ENCODE measurements around the gene NLN. TPM values are rescaled to one million over a fixed set of nuclear protein-coding genes. Genes with fewer than 3 reads are reported as not detected.
A peak's percentile ranks its signal among the peaks of the same experiment; 100 is the strongest.
"Not testable (repeated sequence)": the region's sequence is repeated elsewhere in the genome, so short reads cannot be mapped to it uniquely, and the experiment has no call there.

The NLN gene
- total RNA-seq, result 47.1 TPM

DNA sequence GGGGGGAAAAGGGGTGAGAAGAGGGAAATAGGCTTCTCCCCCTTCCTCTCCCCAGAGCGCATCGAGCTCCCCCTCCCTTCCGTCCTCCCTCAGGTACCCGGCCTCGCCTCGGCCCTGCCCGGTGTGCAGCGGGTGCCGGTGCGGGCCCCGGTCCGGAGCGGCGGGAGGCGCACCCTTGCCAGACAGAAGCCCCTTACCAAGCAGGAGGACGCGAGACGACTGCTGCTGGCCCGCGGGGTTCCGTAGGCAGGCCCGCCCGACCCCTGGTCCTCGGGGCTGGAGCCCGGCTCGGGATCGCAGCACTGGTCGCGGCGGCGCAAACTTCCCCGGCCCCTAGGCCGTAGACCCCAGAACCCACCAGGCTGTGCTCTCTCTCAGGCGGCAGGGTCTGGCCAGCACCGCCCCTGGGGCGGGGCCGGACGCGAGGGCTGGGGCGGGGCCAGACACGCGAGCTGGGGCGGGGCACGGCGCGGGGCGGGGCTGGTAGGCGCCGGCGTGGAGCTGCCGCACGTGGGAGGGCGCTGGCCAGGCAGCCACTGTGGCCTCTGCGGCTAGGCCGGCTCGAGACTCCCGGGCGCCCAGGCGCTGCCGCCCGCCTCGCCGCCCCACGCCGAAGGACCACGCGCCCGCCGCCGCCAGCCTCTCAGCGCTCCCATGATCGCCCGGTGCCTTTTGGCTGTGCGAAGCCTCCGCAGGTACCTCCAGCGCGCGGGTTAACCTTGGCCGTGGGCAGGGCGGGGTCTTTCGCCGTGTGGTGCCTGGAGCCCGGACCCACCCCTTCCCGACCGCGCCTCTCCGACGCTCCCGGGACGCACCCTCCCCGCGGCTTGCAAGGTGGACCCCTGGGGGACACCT lies at the start of gene NLN, which contains the start of gene SGTB:
NLN (plus strand) TSS at position 486 of the 855 bp plus-strand sequence; CDS start at position 655, 169 bp downstream.
SGTB (minus strand) TSS at position 390 of the 855 bp plus-strand sequence. CDS start 1,302 bp downstream, outside the sequence.
- DNase-seq (ENCODE audit: low spot score), result peak; percentile 92
- peak; percentile 93 for ATAC-seq

DNA sequence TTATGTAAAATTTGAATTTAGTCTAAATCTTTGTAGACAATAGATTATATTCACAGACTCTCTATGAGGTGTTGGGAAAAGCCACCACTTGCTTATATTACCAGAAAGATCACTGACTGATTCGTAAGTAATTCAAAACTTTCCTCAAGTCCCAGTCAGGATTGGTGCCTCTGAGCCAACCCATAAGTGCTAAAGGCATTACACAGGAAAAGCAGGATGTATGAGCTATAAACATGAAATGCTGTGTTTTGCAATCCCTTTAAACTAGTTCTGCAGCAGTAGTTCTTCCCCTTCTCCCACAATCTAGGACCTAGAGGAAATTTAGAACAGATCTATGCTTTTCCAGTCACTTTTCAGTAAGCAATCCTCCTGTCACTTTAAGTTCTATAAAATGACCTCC lies 49.2 kb upstream of the NLN start:
- no peak for ATAC-seq
- no peak for DNase-seq (ENCODE audit: low spot score)

- ATAC-seq, result no peak
These were observed 47.3 kb upstream of the NLN start for GRCh38 chr5:65674749-65675148.

GRCh38 chr5:65676056-65676455 lies 45.9 kb upstream of the NLN start:
- not testable (repeated sequence) for ATAC-seq; DNase-seq (ENCODE audit: low spot score)

More at GRCh38 chr5:65674749-65675148, 47.3 kb upstream of the NLN start:
- no peak for DNase-seq (ENCODE audit: low spot score)

DNA sequence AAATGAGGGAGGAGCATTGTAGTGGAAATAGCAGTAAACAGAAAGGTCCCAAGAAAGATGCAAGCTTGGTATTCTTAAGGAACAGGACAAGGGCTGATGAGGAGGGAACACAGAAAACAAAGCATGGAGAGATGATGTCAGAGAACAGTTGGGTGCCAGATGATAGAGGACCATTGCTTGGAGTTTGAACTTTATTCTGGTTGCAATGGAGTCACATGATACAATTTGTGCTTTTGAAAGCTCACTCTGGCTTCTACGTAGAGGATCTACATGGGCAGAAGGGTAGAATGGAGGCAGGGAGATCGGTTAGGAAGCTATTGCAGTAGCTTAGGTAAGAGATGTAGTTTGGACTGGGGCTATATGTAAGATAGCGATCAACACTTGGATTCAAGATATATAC lies 39.9 kb upstream of the NLN start:
- DNase-seq (ENCODE audit: low spot score) (no peak), ATAC-seq (peak; percentile 52)

GRCh38 chr5:65693121-65693520 lies 28.9 kb upstream of the NLN start:
- DNase-seq (ENCODE audit: low spot score) (no peak), ATAC-seq (no peak)

DNA sequence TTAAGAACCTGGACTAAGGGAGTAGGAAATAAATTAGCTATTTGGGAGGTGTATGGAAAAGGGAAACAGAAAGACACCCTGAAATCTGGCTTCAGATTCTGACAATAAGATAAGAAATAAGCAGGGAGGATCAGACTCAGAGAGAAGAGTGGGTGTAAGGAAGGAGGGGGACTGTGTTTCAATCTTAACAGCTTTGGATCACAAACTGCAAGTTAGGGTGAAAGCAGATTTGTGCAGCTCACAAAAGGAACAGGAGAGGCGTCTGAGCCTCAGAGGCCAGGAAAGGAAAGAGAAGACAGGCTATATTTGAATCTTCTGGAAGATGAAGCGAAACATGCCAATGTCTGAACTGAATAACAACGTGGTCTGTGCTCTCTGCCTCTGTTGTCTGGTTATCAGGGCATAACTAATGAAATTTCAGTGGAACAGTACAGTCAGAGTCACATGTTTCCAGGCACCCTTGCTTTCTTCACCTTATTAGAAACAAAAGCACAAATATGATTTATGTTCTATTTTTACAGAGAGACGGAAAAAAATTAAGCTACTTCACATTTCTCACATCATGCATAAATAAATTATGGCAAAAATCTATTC lies 26.7 kb upstream of the NLN start:
- ATAC-seq, result no peak
- no peak for DNase-seq (ENCODE audit: low spot score)

DNA sequence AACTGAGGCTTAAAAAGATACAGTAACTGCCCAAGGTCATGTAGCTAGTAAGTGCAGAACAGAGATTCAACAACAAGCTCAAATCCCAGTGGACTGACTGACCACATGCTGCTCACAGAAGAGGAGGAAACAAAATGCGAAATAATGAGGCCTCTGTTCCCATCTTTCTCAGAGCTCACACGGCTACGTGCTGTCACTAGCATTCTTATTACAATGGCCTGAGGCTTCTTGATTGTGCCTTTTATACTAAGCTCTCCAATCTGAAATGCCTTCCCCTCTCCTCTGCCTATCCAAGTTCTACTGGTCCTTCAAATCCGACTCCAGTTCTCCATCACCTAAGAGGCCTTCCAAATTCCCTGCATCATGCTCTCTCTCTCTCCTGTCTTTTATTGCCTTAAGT lies 26.1 kb upstream of the NLN start:
- DNase-seq (ENCODE audit: low spot score), result no peak
- ATAC-seq, result no peak

GRCh38 chr5:65696892-65697291 lies 25.1 kb upstream of the NLN start:
- ATAC-seq (no peak), DNase-seq (ENCODE audit: low spot score) (no peak)

GRCh38 chr5:65699338-65699737 lies 22.7 kb upstream of the NLN start:
- ATAC-seq (no peak), DNase-seq (ENCODE audit: low spot score) (no peak)

DNA sequence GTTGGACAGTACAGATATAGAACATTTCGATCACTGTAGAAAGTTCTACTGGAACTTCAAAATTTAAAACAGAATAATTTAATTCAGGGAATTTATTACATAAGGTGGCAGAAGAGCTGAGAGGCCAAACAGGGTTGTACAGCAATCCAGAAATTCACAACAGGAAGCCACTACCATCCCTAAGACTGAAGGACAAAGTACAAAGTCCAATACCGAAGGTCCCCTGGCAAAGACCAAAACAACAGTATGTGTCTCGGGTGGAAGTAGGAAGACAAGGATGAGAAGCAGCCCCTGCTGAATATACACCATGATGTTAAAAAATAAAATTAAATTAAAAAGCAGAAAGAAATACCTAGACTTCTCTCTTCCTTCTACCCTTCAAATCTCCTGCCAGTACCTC lies 20.0 kb upstream of the NLN start:
- no peak for ATAC-seq
- no peak for DNase-seq (ENCODE audit: low spot score)

DNA sequence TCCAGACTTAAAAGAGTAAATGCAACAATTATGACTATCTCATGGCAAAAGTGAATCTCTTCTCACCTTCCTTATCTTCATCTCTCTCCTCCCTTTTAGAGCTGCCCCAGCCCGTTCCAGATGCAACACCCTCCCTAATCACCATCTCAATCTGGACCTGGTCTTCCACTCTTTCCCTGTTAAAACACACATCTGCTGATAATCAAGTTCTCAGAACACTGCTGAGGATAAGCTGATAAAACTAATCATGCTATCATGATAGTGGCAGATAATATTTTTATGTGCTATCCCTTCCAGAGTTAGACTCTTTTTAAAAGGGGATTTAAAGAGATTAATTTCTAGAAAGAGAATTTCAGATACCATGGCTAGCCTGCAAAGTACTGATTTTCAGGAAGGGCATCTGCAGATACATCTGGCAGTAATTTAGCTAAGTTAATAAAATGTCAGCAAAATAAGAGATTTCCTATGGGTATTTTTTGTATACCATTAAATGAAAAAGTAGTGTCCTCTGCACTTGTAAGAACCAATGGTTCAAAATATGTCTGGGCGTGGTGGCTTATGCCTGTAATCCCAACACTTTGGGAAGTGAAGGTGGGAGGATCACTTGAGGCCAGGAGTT lies 17.3 kb upstream of the NLN start:
- DNase-seq (ENCODE audit: low spot score) (no peak), ATAC-seq (no peak)

DNA sequence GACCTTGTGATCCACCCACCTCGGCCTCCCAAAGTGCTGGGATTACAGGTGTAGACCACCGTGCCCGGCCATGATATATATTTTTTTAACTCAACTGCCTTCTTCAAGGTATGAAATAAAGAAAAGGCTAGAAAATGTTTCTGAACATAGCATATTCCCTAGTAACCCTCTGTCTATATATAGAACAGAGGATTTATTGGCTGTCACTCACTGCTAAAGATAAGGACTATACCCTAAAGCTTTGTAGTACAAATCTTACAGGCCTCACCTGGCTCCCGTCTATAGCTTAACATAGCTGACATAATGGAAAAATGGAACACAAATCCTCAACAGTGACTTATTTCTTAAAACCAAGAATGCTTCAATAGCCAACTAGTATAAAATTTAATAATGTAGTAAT lies 14.3 kb upstream of the NLN start:
- no peak for DNase-seq (ENCODE audit: low spot score)
- no peak for ATAC-seq

DNA sequence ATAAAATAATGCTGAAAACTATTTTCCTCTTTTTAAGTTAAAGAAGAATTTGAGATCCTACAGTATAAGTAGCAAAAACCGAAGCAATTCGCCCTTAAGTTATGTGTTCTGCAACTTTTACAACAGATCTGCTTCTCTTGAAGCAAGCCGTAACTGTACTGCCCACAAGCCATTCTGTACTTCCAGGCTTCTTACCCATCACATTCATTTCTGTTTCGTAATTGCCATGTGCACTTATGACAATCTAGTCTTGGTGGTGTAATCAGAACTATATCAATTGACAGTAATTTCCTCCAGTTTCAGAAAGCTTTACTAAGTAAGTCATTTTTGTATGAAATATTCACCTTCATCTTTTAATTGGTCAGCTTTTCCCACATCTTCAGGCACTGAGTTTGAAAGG lies 13.9 kb upstream of the NLN start:
- ATAC-seq (no peak), DNase-seq (ENCODE audit: low spot score) (no peak)

DNA sequence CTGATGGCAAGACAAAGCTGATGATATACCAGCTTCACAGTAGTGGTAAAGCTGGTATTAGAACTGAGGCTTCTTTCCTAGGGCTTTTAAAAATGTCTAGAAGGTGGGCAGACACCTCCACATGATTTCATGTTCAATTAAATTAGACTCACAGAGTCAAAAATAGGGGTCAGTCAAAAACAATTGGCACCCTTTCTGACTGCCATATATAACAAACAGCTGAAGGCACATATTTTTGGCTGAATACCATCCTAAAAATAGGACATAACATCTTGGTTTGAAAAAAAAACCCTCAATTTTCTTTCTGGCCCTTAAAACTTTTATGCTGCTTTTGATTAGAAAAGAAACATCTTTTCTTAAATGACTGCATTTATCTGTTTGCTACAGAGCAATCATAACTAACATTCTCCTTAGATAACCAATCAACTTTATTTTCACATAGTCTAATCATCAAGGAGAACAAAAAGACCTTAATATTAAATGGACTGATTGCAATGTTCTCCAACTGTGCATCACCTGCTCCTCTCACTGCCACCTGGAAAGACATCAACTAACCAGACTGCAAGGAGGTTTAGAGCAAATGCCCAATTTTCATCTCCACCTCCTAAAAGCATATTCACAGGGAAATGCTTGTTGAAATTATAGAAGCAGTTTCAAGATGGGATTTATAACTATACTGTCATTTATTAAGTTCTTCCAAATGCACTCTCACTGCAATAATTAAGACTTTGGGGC lies 3.3 kb upstream of the NLN start:
- DNase-seq (ENCODE audit: low spot score) (no peak), ATAC-seq (no peak)

DNA sequence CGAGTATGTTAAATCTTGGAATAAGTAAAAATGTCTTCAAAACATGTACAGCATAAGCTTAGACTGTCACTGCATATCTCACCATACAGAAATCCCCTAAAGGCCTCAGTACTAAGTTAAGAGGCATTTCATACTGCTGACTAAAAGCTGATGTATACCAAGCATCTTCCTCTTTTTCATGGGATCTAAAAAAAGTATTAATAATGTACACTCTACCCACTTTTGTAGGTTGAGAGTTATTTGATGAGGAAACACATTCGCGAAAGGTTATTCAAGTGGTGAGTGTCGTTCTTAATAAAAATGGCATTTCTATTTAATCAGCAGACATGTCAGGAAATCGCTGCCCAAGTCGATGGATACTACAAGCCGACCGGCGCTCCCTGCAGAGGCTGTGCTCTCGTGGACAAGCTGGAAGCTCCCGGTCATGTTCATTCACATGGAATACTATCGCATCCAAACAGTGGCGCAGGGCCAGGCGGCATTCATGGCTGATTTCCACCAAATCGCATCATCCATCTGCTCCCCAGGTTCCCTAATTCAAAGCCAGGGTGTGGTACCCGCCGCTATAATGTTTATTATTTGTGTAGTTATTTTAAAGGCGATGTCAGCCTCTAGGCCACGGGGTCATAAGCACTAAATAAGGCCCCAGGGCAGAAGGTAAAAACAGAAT lies 820 bp upstream of the NLN start:
- peak; percentile 88 for DNase-seq (ENCODE audit: low spot score)
- peak; percentile 68 for ATAC-seq

DNA sequence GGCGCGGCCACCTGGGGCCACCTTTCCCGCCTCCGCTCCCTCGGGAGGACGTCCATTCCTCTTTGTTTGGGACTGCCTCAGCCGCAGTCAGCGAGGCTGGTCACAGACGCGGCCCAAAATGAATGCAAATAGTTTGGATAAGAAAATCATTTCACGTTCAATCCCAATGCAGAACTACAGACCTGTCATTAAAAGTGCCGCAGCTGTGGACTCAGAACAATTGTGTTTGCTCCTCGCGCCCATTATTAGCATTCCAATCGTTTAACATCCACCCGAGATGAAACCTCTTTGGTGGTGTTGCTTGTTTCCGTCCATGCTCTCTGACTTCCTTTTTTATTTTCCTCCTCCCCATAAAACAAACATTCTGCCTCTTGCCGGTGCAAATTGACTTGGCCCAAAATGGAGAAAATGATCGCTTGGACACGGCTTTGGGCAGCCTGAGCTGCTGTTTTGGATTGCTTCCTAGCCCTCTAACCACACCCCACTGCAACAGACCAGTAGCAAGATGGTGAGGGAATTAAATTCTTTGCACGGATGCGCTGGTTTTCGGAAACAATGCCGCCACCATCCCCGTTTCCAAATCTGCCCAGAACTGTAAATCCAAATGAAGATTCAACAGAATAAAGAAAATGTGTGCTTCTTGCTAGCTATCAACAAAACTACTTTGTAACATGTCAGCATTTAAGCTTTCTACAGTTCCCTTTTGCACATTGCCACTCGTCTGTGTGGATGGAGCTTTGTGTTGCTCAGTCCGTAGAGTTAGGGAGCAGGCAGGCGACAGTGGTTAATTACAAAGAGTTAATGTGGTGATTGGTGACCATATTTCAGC lies 784 bp downstream of the NLN start:
- peak; percentile 57 for ATAC-seq
- peak; percentile 62 for DNase-seq (ENCODE audit: low spot score)

DNA sequence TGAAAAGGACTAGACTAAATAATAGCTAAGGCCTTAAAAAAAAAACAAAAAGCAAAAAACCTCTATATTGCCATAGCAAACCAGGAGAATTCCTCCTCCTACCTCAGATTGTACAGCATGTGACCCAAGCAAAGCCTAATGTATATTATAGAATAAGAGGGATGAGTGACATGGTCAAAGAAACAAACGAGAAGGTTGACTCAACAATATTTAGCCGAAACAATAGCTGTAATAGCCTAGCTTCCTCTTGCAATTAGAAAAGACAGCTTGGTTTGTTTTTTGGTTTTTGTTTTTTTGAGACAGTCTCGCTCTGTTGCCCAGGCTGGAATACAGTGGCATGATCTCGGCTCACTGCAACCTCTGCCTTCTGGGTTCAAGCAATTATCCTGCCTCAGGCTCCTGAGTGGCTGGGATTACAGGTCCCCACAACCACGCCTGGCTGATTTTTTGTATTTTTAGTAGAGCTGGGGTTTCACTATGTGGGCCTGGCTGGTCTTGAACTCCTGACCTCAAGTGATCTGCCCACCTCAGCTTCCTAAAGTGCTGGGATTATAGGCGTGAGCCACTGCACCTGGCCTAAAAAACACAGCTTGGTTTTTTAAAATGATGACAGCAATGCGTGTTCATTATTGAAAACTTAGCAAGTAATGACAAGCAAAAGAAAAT lies 5.6 kb downstream of the NLN start:
- DNase-seq (ENCODE audit: low spot score) (no peak), ATAC-seq (no peak)

- DNase-seq (ENCODE audit: low spot score) (no peak), ATAC-seq (no peak)
These were observed 6.2 kb downstream of the NLN start for GRCh38 chr5:65728218-65728617.
